22Rv1 (cell line): ENCODE data around the gene ANKHD1.

ENCODE experiments used
- CTCF ChIP-seq: fragments of 450-650 bp; IDR thresholded peaks from 2 replicates; pipeline ENCODE4 v1.5.1; 2017; ENCODE audit warnings: mild to moderate bottlenecking
- ZFX ChIP-seq: fragments of 450-650 bp; IDR thresholded peaks from 2 replicates; pipeline ENCODE4 v1.6.1; 2017; ENCODE audit warnings: antibody characterized with exemption, borderline replicate concordance

- TF ChIP-seq CTCF (no peak), ZFX (no peak)
Observed at GRCh38 chr5:140565024-140565779, 163.6 kb downstream of the ANKHD1 start.
